Keratinocyte (primary cell): Measurements from ENCODE around the gene ROR1.

Experiments
- CTCF ChIP-seq, 3 experiments: IDR thresholded peaks in 1 of 3; conservative IDR thresholded peaks in 1 of 3; optimal IDR thresholded peaks in 1 of 3; 2 replicates in 2 of 3; 3 replicates in 1 of 3; pipeline versions ENCODE3 to v1.5.1; 2011; ENCODE audit warnings: low read length in 3 of 3, mild to moderate bottlenecking in 3 of 3, moderate library complexity in 2 of 3, control low read depth in 1 of 3, inconsistent platforms in 1 of 3; ENCODE audit not compliant: insufficient read depth in 2 of 3; ENCODE audit errors: extremely low read depth in 1 of 3
- EZH2 ChIP-seq: IDR thresholded peaks from one replicate; pipeline ENCODE4 v1.6.1; 2012; ENCODE audit warnings: inconsistent platforms, mild to moderate bottlenecking, low read length, moderate library complexity

GRCh38 chr1:63810936-63811469 lies 37.2 kb downstream of the ROR1 start:
- TF ChIP-seq CTCF (optimal IDR thresholded peaks at IDR 0.05 in 1 of 3, IDR thresholded peaks at IDR 0.05 in 1 of 3, conservative IDR thresholded peaks at IDR 0.05 in 1 of 3; ENCODE audit: extremely low read depth in 1 of 3, insufficient read depth in 2 of 3, low read length in 3 of 3) (no peak), EZH2 (no peak)
